HG02642 (cell line): Measurements from ENCODE around the gene TMEM266.

Experiments used
- ATAC-seq: cut with Tn5 transposase; IDR thresholded peaks from one replicate; pipeline ENCODE4 v1.9.1; 2021; ENCODE audit warnings: mild to moderate bottlenecking; ENCODE audit not compliant: unreplicated experiment, poor library complexity

TMEM266 gene

DNA sequence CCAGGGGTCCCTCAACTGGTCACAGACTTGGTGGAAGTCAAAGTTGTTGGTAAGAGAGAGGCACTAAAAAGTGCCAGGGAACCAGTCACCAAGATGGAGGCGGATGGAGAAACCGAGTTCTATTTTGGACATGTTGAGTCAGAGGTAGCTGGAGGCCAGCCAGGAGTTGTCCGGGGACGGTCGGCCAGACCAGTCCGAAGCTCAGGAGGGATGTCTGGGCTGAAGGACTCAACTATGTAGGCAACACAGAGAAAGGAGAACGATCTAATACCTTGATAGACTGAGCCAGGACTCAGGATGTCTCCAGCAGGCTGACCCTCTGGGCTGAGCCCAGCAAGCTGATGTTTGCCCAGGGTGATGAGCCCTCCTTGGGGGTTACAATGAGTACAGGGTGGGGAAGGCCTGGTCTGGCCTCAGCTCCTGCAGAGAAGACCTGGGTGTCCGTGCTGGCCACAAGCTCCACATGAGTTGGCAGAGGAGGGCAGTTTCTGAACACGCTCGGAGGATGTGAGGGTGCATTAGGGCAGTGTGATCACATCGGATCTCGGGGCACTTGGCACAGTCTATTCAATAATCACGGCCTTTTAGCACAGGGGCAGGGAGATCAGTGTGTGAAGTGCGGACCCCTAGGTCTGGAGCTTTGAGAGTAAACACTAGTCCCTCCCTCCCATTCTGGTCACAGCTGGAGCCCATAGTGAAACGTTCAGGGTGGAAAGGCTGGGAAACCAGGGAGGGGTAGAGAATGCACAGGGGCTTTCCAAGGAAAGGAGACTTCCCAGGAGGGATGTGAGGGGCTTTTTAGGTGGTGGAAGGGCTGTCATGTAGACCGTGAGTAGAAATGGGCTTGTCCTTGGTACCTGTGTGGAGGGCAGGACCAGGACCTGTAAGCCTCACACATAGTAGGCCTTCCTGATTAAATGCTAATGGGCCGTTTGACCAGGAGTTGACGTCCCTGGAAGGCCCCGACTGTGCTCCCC is 139.6 kb downstream of the TMEM266 start:
- ATAC-seq: no peak

DNA sequence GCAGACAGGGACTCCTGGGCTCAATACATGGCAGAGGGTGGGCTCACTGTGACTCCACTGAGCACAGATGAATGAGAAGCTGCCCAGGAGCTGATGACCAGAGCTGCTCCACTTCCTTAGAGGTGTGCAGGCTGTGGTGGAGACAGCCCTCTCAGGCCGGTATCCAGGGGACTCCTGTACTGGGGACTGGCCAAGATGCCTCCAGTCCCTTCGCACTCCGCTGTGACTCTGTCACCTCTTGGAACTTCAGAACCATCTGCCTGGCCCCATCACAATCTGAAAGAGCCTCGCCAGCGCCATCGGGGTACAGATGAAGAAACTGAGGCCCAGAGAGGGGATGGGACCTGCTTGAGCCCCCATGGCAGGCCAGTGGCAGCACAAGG is 140.3 kb downstream of the TMEM266 start:
- ATAC-seq: no peak

DNA sequence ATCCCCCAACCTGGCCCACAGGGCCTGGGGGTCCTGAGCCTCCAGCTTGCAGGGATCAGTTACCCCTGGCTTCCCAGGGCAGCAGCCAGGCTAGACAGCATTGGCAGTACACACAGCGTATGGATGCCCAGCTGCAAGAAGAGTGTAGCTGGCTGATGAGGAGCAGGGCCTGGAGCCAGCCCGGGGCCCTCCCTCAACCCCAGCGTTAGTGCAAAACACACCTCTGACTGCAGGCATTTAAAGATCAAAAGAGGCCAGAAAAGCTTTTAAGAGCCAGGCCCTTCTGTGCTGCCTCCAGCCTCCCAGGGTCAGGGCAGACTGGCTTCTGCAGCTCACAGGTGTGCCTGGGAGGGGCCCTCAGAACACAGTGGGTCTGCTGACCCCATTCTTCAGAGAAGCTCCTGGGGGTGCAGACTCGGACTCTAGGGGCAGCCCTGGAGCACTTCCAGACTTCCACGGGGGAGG is 140.9 kb downstream of the TMEM266 start:
- no peak for ATAC-seq

DNA sequence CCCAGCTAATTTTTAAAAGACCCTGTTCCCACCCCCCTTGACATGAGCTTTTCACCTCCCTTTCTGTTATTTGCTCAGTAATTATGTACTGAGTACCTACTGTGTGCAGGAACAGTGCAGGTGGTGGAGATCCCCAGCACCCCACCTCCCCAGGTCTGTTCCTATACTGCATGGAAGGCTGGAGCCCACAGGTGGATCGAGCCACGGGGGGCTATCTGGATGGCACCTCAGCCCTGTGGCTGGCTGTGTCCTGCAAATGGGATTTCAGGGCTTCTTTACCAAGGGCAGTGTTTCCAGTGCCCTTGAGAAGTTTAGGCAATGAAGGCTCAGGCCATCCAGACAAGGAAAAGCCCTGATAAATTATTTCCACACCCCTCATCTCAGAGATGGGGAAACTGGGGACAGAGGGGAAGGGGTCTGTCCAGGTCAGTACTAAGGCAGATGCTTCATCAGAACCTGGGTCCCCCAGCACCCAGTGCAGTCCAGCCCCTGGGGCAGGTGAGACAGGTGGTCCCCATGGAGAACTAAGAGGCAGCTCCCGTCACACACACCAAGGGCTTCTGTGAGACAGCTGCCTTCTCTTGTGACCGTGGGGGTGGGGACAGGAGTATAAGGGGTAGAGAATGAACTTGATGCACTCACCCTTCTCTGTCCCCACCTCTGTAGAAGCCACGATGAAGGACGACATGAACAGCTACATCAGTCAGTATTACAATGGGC is 141.9 kb downstream of the TMEM266 start:
- no peak for ATAC-seq

DNA sequence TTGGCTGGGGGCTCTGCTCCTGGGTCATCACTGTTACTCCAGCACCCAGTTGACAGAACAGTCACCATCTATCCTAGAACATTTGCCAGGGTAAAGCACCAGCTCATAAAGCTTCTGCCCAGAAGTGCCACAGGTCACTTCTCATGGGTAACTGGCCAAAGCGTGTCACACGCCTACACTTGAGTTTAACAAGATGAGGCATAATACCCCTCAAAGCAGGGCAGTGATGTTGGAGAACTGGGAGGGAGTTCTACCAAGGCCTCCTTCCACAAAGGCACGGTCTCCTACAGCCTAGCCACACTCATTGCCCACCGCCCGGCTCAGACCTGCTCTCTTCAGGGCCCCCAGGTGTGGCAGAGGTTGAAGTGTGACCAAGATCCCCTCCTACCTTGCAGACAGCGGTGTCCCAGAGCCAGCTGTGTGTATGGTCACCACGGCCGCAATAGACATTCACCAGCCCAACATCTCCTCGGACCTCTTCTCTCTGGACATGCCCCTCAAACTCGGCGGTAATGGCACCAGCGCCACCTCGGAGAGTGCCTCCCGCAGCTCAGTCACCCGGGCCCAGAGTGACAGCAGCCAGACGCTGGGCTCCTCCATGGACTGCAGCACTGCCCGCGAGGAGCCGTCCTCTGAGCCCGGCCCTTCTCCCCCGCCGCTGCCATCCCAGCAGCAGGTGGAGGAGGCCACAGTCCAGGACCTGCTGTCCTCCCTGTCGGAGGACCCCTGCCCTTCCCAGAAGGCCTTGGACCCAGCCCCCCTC is 143.7 kb downstream of the TMEM266 start:
- ATAC-seq: no peak

DNA sequence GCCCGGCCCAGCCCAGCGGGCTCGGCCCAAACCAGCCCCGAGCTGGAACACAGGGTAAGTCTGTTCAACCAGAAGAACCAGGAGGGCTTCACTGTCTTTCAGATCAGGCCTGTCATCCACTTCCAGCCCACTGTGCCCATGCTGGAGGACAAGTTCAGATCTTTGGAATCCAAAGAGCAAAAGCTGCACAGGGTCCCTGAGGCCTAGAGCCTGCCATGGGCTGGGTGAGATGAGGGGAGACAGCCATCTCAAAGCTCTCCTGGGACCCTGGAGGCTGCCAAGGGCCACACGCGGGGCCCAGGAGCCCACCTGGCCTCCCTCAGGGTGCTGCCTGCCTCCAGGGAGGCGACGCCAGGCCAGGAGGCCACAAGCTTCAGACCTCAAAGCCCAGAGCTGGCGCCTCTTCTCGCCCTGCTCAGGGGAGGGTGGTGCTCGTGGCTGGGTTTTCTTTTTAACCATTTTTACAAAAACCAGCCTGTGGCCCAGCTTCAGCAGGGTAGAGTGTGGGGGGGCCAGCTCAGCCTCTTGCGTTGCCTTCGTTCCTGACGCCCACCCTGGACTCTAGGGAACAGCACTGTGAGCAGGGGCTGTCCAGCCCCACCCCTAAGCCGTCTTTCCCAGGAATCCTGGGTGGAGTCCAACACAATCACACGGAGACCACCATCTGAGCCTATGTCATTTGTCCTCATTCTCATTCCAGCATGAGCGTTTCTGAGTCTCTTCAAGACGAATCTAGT is 144.5 kb downstream of the TMEM266 start:
- no peak for ATAC-seq

DNA sequence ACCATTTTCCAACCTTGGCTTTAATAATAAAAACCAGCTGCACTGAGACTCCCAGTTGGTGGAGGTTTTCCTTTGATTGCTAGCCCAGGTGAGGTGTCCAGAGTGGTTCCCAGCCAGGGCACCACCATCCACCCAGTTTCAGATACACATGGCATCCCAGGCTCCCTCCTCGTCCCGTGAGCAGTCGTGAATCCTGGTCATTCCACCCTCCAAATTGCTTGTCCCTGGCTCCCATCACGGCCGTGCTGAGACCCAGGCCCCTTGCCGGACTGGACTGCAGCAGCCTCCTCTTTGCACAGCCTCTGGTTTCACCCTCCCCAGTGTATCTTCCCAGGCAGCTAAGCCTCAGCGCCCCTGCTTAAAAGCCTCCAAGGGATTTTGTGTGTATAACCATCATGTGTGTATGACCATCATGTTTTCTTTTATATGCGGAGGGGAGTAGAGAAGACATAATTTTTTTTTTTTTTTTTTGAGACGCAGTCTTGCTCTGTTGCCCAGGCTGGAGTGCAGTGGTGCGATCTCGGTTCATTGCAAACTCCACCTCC is 145.2 kb downstream of the TMEM266 start:
- ATAC-seq: no peak

DNA sequence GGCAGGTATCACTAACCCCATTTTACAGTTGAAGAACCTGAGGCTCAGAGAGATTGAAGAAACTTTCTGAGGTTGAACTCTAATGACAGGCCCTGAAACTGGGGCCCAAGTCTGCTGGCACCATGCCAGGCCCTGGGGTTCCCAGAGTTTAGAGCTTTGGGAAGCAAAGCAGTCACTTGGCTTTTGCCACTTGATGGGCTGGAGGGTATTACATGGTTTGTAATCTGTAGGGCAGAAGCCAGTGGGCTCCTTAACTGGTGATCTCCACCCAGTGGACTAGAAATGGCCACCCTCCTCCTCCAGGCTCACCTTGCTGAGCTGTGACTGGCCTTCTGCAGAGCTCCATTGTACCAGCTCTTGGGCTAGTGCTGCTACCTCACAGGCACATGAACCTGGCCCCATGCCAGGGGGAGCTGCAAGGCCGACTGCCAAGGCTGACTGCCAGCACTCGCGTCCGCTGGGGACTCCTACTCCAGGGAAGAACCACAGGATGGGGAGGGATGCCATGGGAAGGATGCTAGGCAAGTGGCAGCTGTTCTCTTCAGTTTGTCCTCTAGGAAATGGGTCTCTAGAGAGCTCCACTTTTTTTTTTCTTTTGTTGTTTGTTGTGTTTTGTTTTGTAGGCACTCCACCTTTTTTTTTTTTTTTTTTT is 146.7 kb downstream of the TMEM266 start:
- ATAC-seq: no peak

DNA sequence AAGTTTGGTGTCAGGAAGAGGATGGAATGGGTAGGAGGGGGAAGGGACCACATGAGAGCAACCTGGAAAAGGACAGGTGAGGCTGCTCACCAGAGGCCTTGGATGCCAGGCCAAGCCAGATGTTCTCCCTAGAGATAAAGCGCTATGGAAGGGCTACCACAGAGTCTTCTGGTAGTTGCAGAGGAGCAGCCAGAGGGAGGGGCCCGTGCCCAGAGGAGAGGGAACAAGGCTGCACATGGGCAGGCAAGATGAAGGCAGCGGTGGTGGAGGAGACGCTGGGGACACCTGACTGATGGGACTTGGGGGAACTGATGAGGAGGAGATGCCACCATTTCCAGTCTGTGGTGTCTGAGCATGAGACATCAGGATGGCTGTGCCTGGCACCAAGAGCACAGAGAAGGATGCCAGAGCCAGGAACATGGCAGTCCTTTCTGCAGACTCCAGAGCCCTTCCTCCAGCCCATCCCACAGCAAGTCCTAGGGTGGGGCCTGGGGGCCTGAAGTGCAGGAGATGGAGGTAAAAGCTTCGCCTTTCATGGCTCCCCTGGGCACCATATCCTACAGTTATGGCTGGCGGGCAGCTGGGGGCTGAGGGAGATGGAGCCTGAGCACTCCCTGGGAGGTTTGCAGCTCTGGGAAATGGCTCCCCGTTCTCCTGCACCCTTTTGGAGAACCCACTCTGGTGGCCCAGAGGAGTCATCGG is 148.4 kb downstream of the TMEM266 start:
- ATAC-seq: no peak

DNA sequence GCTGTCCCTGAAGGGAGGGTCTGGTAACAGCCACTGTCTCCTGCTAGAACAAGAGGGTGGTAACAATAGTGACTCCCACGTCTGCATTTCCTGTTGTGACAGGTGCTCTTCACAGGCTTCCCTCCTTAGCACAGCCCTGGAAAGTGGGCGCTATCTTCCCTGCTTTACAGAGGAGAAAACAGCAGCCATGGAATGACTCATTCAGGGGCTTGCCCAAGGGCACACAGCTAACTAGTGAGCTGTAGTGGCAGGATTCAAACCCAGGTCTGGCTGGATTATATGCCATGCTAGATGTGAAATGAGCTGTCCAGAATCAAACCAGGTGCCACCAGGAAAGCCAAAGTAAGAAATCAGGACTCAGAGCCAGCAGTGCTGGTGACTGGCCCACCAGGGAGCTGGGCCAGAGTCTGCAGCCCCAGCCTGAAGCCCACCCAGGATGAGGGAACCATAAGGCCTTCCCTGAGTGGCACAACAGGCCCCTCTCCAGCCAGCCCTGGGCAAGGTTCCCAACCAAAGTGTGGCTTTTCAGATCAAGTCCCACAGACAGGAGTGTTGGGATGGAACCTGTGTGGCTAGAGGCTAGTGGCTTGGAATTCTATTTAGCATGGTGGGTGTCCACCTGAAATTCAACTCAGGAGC is 149.1 kb downstream of the TMEM266 start:
- ATAC-seq: no peak

DNA sequence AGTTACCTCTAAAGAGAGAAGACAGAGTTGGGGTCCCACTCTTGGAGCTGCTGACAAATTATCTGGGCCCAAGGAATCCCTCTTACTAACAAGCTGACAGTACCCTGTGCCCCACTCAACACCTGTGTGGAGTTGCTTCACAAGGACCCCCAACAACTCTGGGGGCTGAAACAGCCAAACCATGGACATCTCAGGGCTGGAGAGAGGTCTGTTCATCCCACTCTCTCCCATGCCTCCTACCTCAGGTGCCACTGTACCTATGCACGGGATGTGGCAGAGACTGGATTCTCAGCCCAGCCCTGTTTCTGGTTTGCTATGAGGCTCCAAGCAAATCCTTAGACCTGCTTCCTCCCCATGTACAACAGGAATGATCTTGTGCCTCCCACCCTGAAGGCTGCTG is 149.7 kb downstream of the TMEM266 start:
- no peak for ATAC-seq

DNA sequence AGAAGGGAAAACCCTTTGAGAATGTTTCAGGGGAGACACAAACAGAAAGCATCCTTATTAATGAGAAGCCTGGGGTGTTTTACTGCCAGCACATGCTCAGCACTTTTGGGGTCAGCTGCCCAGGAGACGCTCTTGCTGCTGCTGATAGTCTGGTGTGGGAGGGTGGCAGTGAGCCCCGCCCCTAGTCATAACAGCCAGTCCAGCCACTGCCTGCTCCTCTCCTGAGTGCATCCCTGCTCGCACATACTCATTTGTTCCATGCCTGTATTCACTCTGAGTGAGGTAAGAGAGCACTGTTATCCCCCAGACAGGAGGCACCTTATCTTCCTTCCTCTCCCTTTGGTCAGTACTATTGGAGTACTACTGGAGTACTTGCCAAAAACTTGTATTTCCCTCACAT is 150.2 kb downstream of the TMEM266 start:
- no peak for ATAC-seq

DNA sequence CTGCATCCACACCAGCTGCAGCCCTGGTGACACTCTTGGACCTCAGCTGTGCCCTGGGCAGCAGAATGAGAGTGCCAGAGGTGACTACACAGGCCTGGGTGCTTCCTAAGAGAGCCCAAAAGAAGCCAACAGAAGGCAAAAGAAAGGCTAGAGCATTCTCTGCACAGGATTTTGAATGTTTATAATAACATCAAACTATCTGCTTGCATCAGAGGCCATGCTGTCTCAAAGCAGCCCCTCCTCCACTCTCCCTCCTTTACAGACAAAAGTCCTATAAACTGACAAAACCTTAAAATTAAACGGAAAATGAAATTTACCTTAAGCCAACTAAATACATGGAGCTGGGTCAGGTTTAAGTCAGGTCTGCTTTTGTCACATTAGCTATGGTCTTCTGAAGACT is 155.8 kb downstream of the TMEM266 start:
- ATAC-seq: no peak

DNA sequence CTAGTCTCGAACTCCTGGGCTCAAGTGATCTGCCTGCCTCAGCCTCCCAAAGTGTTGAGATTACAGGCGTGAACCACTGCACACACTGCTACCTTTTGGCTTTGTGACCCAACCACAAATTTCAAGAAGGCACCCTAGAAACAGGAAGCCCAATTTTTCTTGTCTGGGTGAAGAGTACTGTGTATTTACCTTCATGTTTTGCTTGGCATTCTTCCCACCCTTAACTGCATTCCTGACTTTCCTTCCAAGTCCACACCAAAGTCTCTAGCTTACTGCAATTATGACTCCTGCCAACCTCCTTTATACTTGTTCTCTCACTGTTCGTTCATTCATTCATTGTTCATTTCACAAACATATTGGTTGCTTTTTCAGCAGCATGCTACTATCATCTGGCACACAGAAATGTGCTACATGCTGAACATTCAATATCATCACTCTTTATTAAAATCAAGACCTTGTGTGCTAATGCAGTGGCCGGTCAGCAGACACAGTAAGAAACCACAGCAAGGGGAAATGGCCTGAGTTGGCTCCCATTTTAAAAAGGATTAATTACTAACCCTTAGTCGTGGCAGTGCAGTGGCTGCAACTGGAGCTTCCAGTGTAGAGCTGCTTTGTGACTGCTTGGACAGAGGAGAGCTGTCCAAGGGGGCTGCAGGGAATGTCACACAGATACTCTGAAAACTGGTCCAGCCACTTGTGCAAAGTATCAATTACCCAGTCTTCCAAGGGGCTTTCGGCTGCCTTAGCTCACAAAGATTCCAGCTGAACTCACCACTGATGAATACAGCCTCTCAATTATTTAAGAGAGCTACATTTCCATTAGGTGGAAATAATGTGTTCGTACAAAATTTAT is 157.5 kb downstream of the TMEM266 start:
- no peak for ATAC-seq

DNA sequence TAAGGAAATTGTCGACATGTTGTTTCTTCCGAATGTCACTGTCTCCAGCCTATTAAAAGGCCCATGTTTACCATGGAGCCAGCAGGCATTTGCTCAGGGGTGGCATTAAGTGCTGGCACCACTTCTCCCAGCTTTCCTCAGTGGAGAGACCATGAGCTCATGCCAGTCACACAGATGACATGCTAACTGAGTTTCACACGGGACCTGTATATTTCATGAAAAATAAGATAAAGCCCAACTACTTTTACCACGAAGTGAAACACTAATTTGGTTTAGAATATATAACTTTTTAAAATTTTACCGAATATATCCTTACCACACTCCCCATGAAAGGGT is 158.1 kb downstream of the TMEM266 start:
- no peak for ATAC-seq

DNA sequence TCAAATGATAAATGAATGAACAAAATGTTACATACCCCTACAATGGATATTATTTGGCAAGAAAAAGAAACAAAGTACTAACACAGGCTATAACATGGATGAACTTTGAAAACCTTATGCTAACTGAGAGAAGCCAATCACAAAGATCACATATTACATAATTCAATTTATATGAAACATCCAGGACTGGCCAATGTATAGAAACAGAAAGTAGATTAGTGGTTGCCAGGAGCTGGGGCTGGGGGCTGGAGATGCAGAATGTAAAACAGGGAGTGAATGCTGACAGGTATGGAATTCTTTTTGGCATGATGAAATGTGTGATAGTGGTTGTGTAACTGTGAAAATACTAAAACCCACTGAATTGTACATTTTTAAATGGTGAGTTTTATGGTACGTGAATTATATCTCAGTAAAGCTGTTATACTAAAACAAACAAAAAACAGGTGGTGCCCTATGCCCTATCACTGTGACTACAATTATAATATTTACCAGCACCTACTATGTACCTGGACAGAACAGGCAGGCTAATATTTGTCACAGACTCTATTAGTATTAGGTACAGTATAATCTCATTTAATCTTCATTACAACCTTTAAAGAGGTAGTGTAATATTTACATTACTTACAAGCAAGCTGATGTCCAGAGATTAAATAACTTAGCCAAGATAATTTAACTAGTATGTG is 161.4 kb downstream of the TMEM266 start:
- no peak for ATAC-seq

DNA sequence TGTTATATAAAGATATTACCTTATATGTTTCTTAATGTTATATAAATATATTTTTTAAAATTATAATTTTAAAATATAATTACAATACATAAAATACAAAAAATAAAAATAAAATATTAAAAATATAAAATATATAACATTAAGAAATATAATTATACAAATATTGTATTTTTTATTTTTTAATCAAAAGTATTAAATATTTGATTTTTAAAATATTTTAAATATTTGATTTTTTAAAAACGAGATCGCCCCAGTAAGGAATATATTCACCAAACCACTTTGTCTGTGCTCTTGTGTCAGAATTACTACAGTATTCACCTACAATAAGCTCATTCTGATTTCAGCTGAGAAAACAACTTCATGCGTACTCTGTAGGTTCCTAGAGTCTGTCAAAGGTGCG is 162.4 kb downstream of the TMEM266 start:
- no peak for ATAC-seq
